ENCODE results near the gene ALKBH4. TPM values are rescaled to one million over a fixed set of nuclear protein-coding genes. Genes with fewer than 3 reads are reported as not detected.

ALKBH4 gene
- total and polyA plus RNA-seq, 10 of the 15 experiments (the other 5 are each of a cell fraction or from before 2014, with no cell fraction given), result 4.1 to 16.9 (median 11.3) TPM

DNA sequence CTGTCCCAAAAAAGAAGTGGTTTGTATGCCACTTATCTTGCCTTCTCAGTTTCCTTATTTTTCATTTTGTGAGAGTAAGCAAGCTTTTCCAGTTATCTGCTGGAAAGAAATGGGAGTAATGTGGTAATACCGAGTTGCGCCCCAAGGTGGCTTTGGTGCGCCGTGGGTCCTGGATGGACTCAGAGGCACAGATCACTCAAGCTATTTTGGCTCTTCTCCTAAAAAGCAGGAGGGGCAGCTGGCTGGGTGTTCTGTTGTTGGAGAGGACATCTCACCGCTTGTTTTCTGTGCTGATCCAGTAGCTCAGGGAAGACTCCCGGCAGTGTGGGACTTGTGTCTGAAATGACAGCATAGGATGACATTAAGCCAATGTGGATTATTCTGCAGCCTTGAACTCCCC, 52.1 kb downstream of the ALKBH4 start (continued):
- TF ChIP-seq, protein P1, sequence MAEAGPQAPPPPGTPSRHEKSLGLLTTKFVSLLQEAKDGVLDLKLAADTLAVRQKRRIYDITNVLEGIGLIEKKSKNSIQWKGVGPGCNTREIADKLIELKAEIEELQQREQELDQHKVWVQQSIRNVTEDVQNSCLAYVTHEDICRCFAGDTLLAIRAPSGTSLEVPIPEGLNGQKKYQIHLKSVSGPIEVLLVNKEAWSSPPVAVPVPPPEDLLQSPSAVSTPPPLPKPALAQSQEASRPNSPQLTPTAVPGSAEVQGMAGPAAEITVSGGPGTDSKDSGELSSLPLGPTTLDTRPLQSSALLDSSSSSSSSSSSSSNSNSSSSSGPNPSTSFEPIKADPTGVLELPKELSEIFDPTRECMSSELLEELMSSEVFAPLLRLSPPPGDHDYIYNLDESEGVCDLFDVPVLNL (IDR thresholded peaks at IDR 0.05; ENCODE audit: low read depth, low read length), result no peak
- TF ChIP-seq, protein P2, sequence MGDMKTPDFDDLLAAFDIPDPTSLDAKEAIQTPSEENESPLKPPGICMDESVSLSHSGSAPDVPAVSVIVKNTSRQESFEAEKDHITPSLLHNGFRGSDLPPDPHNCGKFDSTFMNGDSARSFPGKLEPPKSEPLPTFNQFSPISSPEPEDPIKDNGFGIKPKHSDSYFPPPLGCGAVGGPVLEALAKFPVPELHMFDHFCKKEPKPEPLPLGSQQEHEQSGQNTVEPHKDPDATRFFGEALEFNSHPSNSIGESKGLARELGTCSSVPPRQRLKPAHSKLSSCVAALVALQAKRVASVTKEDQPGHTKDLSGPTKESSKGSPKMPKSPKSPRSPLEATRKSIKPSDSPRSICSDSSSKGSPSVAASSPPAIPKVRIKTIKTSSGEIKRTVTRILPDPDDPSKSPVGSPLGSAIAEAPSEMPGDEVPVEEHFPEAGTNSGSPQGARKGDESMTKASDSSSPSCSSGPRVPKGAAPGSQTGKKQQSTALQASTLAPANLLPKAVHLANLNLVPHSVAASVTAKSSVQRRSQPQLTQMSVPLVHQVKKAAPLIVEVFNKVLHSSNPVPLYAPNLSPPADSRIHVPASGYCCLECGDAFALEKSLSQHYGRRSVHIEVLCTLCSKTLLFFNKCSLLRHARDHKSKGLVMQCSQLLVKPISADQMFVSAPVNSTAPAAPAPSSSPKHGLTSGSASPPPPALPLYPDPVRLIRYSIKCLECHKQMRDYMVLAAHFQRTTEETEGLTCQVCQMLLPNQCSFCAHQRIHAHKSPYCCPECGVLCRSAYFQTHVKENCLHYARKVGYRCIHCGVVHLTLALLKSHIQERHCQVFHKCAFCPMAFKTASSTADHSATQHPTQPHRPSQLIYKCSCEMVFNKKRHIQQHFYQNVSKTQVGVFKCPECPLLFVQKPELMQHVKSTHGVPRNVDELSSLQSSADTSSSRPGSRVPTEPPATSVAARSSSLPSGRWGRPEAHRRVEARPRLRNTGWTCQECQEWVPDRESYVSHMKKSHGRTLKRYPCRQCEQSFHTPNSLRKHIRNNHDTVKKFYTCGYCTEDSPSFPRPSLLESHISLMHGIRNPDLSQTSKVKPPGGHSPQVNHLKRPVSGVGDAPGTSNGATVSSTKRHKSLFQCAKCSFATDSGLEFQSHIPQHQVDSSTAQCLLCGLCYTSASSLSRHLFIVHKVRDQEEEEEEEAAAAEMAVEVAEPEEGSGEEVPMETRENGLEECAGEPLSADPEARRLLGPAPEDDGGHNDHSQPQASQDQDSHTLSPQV (IDR thresholded peaks at IDR 0.05), result no peak
- TF ChIP-seq CEBPB (IDR thresholded peaks at IDR 0.05; ENCODE audit: borderline replicate concordance in 1 of 2, low read depth in 2 of 2, low read length in 2 of 2) (no peak), PAX8 (IDR thresholded peaks at IDR 0.05) (no peak), RAD21 (IDR thresholded peaks at IDR 0.05; ENCODE audit: insufficient read depth, low read depth, low read length) (peak; percentile 72), ZNF274 (IDR thresholded peaks at IDR 0.05; ENCODE audit: insufficient read depth, insufficient read length) (no peak), ZNF217 (IDR thresholded peaks at IDR 0.05) (no peak), CBFB (IDR thresholded peaks at IDR 0.05; ENCODE audit: low read depth) (no peak), RUNX3 (IDR thresholded peaks at IDR 0.05; ENCODE audit: low read length) (peak; percentile 46; the same call in 1 of the 2 replicates), SMARCA5 (IDR thresholded peaks at IDR 0.05) (no peak), SMAD1 (IDR thresholded peaks at IDR 0.05; ENCODE audit: low read depth, partially characterized antibody) (no peak), HDAC6 (IDR thresholded peaks at IDR 0.05; ENCODE audit: unreplicated experiment) (no peak), SMAD5 (IDR thresholded peaks at IDR 0.05; ENCODE audit: low read depth) (no peak)
- TF ChIP-seq, protein P3, sequence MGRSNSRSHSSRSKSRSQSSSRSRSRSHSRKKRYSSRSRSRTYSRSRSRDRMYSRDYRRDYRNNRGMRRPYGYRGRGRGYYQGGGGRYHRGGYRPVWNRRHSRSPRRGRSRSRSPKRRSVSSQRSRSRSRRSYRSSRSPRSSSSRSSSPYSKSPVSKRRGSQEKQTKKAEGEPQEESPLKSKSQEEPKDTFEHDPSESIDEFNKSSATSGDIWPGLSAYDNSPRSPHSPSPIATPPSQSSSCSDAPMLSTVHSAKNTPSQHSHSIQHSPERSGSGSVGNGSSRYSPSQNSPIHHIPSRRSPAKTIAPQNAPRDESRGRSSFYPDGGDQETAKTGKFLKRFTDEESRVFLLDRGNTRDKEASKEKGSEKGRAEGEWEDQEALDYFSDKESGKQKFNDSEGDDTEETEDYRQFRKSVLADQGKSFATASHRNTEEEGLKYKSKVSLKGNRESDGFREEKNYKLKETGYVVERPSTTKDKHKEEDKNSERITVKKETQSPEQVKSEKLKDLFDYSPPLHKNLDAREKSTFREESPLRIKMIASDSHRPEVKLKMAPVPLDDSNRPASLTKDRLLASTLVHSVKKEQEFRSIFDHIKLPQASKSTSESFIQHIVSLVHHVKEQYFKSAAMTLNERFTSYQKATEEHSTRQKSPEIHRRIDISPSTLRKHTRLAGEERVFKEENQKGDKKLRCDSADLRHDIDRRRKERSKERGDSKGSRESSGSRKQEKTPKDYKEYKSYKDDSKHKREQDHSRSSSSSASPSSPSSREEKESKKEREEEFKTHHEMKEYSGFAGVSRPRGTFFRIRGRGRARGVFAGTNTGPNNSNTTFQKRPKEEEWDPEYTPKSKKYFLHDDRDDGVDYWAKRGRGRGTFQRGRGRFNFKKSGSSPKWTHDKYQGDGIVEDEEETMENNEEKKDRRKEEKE (IDR thresholded peaks at IDR 0.05), result no peak
- TF ChIP-seq, protein P4, sequence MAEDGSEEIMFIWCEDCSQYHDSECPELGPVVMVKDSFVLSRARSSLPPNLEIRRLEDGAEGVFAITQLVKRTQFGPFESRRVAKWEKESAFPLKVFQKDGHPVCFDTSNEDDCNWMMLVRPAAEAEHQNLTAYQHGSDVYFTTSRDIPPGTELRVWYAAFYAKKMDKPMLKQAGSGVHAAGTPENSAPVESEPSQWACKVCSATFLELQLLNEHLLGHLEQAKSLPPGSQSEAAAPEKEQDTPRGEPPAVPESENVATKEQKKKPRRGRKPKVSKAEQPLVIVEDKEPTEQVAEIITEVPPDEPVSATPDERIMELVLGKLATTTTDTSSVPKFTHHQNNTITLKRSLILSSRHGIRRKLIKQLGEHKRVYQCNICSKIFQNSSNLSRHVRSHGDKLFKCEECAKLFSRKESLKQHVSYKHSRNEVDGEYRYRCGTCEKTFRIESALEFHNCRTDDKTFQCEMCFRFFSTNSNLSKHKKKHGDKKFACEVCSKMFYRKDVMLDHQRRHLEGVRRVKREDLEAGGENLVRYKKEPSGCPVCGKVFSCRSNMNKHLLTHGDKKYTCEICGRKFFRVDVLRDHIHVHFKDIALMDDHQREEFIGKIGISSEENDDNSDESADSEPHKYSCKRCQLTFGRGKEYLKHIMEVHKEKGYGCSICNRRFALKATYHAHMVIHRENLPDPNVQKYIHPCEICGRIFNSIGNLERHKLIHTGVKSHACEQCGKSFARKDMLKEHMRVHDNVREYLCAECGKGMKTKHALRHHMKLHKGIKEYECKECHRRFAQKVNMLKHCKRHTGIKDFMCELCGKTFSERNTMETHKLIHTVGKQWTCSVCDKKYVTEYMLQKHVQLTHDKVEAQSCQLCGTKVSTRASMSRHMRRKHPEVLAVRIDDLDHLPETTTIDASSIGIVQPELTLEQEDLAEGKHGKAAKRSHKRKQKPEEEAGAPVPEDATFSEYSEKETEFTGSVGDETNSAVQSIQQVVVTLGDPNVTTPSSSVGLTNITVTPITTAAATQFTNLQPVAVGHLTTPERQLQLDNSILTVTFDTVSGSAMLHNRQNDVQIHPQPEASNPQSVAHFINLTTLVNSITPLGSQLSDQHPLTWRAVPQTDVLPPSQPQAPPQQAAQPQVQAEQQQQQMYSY (CRISPR knock-in tag; IDR thresholded peaks at IDR 0.05), result no peak
- TF ChIP-seq, protein P5, sequence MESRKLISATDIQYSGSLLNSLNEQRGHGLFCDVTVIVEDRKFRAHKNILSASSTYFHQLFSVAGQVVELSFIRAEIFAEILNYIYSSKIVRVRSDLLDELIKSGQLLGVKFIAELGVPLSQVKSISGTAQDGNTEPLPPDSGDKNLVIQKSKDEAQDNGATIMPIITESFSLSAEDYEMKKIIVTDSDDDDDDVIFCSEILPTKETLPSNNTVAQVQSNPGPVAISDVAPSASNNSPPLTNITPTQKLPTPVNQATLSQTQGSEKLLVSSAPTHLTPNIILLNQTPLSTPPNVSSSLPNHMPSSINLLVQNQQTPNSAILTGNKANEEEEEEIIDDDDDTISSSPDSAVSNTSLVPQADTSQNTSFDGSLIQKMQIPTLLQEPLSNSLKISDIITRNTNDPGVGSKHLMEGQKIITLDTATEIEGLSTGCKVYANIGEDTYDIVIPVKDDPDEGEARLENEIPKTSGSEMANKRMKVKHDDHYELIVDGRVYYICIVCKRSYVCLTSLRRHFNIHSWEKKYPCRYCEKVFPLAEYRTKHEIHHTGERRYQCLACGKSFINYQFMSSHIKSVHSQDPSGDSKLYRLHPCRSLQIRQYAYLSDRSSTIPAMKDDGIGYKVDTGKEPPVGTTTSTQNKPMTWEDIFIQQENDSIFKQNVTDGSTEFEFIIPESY (IDR thresholded peaks at IDR 0.05), result peak; percentile 89

All from GM12878 (cell line).